ENCODE data around the gene SHISA5. TPM values are rescaled to one million over a fixed set of nuclear protein-coding genes. Genes with fewer than 3 reads are reported as not detected.

SHISA5 gene
- total and polyA plus RNA-seq, 2 of the 4 experiments (the other 2 are of a cell fraction): 82.3 to 162 TPM

DNA sequence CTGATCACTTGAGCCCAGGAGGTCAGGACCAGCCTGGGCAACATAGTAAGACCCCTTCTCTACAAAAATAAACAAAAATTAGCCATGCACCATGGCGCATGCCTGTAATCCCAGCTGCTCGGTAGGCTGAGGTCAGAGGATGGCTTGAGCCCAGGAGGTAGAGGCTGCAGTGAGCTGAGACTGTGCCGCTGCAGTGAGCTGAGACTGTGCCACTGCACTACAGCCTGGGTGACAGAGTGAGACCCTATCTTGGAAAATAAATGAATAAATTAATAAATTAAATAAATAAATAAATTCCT, 10.8 kb downstream of the SHISA5 start:
- Histone ChIP-seq H3K79me1 (ENCODE audit: low read depth in 1 of 2, low read length in 2 of 2) (no peaks in the 10 kb centered on the region; a peak in 1 of 4 replicates), H4K8ac (ENCODE audit: low read depth in 2 of 2, low read length in 2 of 2) (no peak overlapping the region), H2BK120ac (ENCODE audit: low read depth, low read length) (no peak overlapping the region), H3K23ac (ENCODE audit: low read depth, low read length) (no peak overlapping the region), H3K9me1 (ENCODE audit: insufficient read depth, low read length) (no peaks in the 10 kb centered on the region), H3K36me3 (ENCODE audit: control insufficient read depth, insufficient read depth, low read length) (peaks cover 6% of the 10 kb centered on the region), H3K4me3 (ENCODE audit: insufficient read depth, low read depth, low read length) (no peak overlapping the region), H3K27ac (ENCODE audit: insufficient read depth, low read length) (no peak overlapping the region), H4K20me1 (ENCODE audit: insufficient read depth, low read length) (no peaks in the 10 kb centered on the region), H3K4ac (ENCODE audit: low read depth, low read length) (no peak overlapping the region), H3K9ac (ENCODE audit: low read depth, low read length) (no peak overlapping the region), H3K27me3 (ENCODE audit: control insufficient read depth, insufficient read depth, low read length) (no peaks in the 10 kb centered on the region), H2AFZ (replicated peaks; ENCODE audit: low read length, poor library complexity) (no peak overlapping the region), H2BK5ac (ENCODE audit: low read depth, low read length, poor library complexity, severe bottlenecking) (no peak overlapping the region), H2BK15ac (ENCODE audit: low read depth, low read length) (no peak overlapping the region), H3K9me3 (ENCODE audit: control insufficient read depth, insufficient read depth, low read length) (no peaks in the 10 kb centered on the region; the same call in 1 of the 2 replicates), H2AK5ac (ENCODE audit: low read depth, low read length) (no peak overlapping the region), H4K5ac (ENCODE audit: low read depth, low read length) (no peak overlapping the region), H4K91ac (ENCODE audit: insufficient read depth, low read depth, low read length) (no peak overlapping the region), H3K56ac (ENCODE audit: extremely low read depth, insufficient read depth, low read length) (no peak overlapping the region), H2AK9ac (replicated peaks; ENCODE audit: low read depth, low read length, poor library complexity) (no peak overlapping the region), H3K4me1 (ENCODE audit: control insufficient read depth, insufficient read depth, low read length) (no peaks in the 10 kb centered on the region), H3K18ac (ENCODE audit: low read depth, low read length) (no peak overlapping the region), H2BK20ac (ENCODE audit: low read depth, low read length) (no peak overlapping the region), H3K14ac (replicated peaks; ENCODE audit: low read depth, low read length) (no peak overlapping the region), H3K4me2 (ENCODE audit: low read depth, low read length) (no peak overlapping the region)
- dilution Hi-C loops (cut with HindIII; ENCODE audit: low sequenced_read_pairs, unreplicated experiment): no loop called here
- ChIA-PET CTCF (no interaction called here), POLR2A (ENCODE audit: unreplicated experiment) (no interaction called here)
- no CpG with 5 or more reads among the region's 3 CpGs for WGBS, 2 experiments (ENCODE audit: extremely low coverage in 2 of 2, insufficient read length in 1 of 2)
- DNase-seq (no peak), ATAC-seq (ENCODE audit: low read depth) (no peak)
- intact Hi-C loops (cut with micrococcal nuclease): no loop called here
- TF ChIP-seq FOS (IDR thresholded peaks at IDR 0.05; ENCODE audit: low read depth, low read length): no peak
- no peak for TF ChIP-seq RAD21 (IDR thresholded peaks at IDR 0.05; ENCODE audit: low read length)
- in situ Hi-C loops (cut with MboI; ENCODE audit: low sequenced_read_pairs): no loop called here
- no TSS peak for BruUV-seq (replicated peaks)
